GM12878 (cell line): ENCODE results near the gene RND2. TPM values are rescaled to one million over a fixed set of nuclear protein-coding genes. Genes with fewer than 3 reads are reported as not detected.

Experiments used
- ATAC-seq: fragments of 200-7000 bp; cut with Tn5 transposase; 3 replicates; pipeline ENCODE4 v1.9.1; 2020; ENCODE audit warnings: mild to moderate bottlenecking, moderate library complexity
- BruUV-seq: library from RNA; stranded (reverse); fragments of 400-500 nt; replicated peaks from 2 replicates; lab custom pipeline; 2021; lab: Mats Ljungman, UMichigan
- CTCF ChIA-PET: fragments of 300-600 bp; sonication (Branson Sonifier 250); formaldehyde crosslinking; extraction: SDS; loops from one replicate; lab custom pipeline; 2021; ENCODE audit warnings: inconsistent platforms; lab: Yijun Ruan, JAX
- POLR2A ChIA-PET: fragments of 350-600 bp; formaldehyde crosslinking; extraction: SDS; loops from one replicate; lab custom pipeline; 2021; ENCODE audit warnings: inconsistent platforms; lab: Charles Lee
- RAD21 ChIA-PET: fragments of 300-600 bp; sonication (Branson Sonifier 250); formaldehyde crosslinking; loops from one replicate; lab custom pipeline; 2023; ENCODE audit warnings: antibody characterized with exemption; ENCODE audit not compliant: unreplicated experiment; lab: Charles Lee
- SMC1A ChIA-PET: fragments of 300-600 bp; sonication (Branson Sonifier 250); formaldehyde crosslinking; loops from one replicate; lab custom pipeline; 2023; ENCODE audit not compliant: unreplicated experiment, uncharacterized antibody; lab: Charles Lee
- DNase-seq: peaks from one replicate; pipeline ENCODE4 v3.0.0-alpha.2; 2011; ENCODE audit warnings: low read depth, low spot score
- FAIRE-seq: peaks from 3 replicates; lab custom pipeline; 2011; peaks lifted over from hg19 to GRCh38; lab: Jason Lieb, UNC
- H2AFZ ChIP-seq: 2 replicates; pipeline ENCODE4 v1.6.0; 2011; ENCODE audit warnings: low read depth, low read length, control low read depth; ENCODE audit not compliant: control insufficient read depth
- H3K27ac ChIP-seq: 2 replicates; pipeline ENCODE4 v1.5.1; 2011; ENCODE audit warnings: control low read depth; ENCODE audit not compliant: control insufficient read depth, insufficient read depth
- H3K27me3 ChIP-seq, 2 experiments: replicated peaks in 1 of 2; 2 replicates each; pipeline versions ENCODE4 v1.6.0 to v1.6.1; 2011; ENCODE audit warnings: low read length in 1 of 2; ENCODE audit not compliant: control insufficient read depth in 2 of 2, insufficient read depth in 2 of 2
- H3K36me3 ChIP-seq, 2 experiments: 2 replicates each; pipeline ENCODE4 v1.5.1; 2011; ENCODE audit warnings: low read length in 1 of 2; ENCODE audit not compliant: control insufficient read depth in 2 of 2, insufficient read depth in 2 of 2
- H3K4me1 ChIP-seq: 2 replicates; pipeline ENCODE4 v1.6.1; 2011; ENCODE audit warnings: mild to moderate bottlenecking, low read length, moderate library complexity, mixed read lengths; ENCODE audit not compliant: control insufficient read depth, insufficient read depth
- H3K4me2 ChIP-seq: 2 replicates; pipeline ENCODE4 v1.6.0; 2011; ENCODE audit warnings: control low read depth; ENCODE audit not compliant: control insufficient read depth, insufficient read depth
- H3K4me3 ChIP-seq: fragments of 200-600 bp; sonication (generic); 2 replicates; pipeline ENCODE4 v1.5.1; 2016
- H3K79me2 ChIP-seq: 2 replicates; pipeline ENCODE4 v1.6.0; 2011; ENCODE audit warnings: low read length; ENCODE audit not compliant: control insufficient read depth, insufficient read depth
- H3K9ac ChIP-seq: 2 replicates; pipeline ENCODE4 v1.8.0; 2011; ENCODE audit warnings: low read length, control low read depth, mixed read lengths; ENCODE audit not compliant: control insufficient read depth, insufficient read depth
- H3K9me3 ChIP-seq: replicated peaks from 3 replicates; pipeline ENCODE4 v1.5.1; 2011; ENCODE audit warnings: mild to moderate bottlenecking, low read length; ENCODE audit not compliant: control insufficient read depth, insufficient read depth
- H4K20me1 ChIP-seq: 2 replicates; pipeline ENCODE4 v1.6.0; 2011; ENCODE audit not compliant: control insufficient read depth, insufficient read depth
- ATF7 ChIP-seq: fragments of 450-650 bp; IDR thresholded peaks from 2 replicates; pipeline ENCODE4 v1.6.1; 2016; ENCODE audit warnings: low read depth, mild to moderate bottlenecking
- MLLT1 ChIP-seq: fragments of 450-650 bp; IDR thresholded peaks from 2 replicates; pipeline ENCODE4 v1.6.1; 2016; ENCODE audit warnings: mild to moderate bottlenecking
- STAT3 ChIP-seq: IDR thresholded peaks from 2 replicates; pipeline ENCODE4 v1.6.1; 2011; ENCODE audit warnings: low read depth, low read length, improper control_type of control experiment
- WGBS: methylation state at CpG from one replicate; pipeline ENCODE4 v1.1.6; 2016; ENCODE audit warnings: low lambda C conversion rate; ENCODE audit not compliant: insufficient replicate concordance, insufficient coverage; ENCODE audit errors: missing lambda C conversion rate; 5-methylcytosine and 5-hydroxymethylcytosine counted together
- in situ Hi-C: fragments of 300-500 bp; cut with MboI; formaldehyde crosslinking; loops from 9 replicates; pipeline ENCODE4 v1.14.3; 2018; ENCODE audit warnings: mixed read lengths
- intact Hi-C: fragments of 100-400 bp; cut with micrococcal nuclease; formaldehyde crosslinking; loops from one replicate; pipeline ENCODE4 v1.14.2; 2022; ENCODE audit not compliant: unreplicated experiment
- polyA plus RNA-seq, 11 experiments: library from polyadenylated mRNA; depleted of rRNA in 4 of 11; unstranded in 6 of 11; stranded (reverse) in 5 of 11; fragments of >200 nt; fragmentation: Nextera tagmentation in 4 of 11; fragmentation: Illumina TruSeq in 1 of 11; extraction: Ambion mirVana in 4 of 11; extraction: Trizol in 1 of 11; gene quantifications; 1 replicate in 1 of 11; 2 replicates in 10 of 11; pipeline versions ENCODE4 v1.2.1 to v1.2.3, GENCODE V29; 2011 to 2016; ENCODE audit warnings: inconsistent platforms in 2 of 11, missing spikeins in 2 of 11, low read depth in 1 of 11
- total RNA-seq, 4 experiments: library from RNA; depleted of rRNA in 3 of 4; stranded (reverse); fragments of >200 nt in 3 of 4; fragmentation: Illumina TruSeq in 1 of 4; extraction: Trizol in 1 of 4; gene quantifications; 2 replicates each; pipeline versions ENCODE4 v1.2.1 to v1.2.3, GENCODE V29; 2013 to 2021

Gene RND2
- total and polyA plus RNA-seq, 10 of the 15 experiments (the other 5 are each of a cell fraction or from before 2014, with no cell fraction given): 0.01 to 0.05 (median 0.03) TPM; not detected in 6

GRCh38 chr17:43014649-43015542 is 10.1 kb upstream of the RND2 start (continued):
- no peak for TF ChIP-seq MLLT1
- no peak for TF ChIP-seq ATF7

GRCh38 chr17:43015579-43015978 is 9.5 kb upstream of the RND2 start:
- no peaks in the 10 kb centered on the region for H4K20me1 ChIP-seq
- no peak overlapping the region for H3K9ac ChIP-seq
- ChIA-PET CTCF (no interaction called here), RAD21 (no interaction called here), POLR2A (no interaction called here), SMC1A (no interaction called here)
- no peak for ATAC-seq
- peaks cover 8 to 17% of the 10 kb centered on the region in 2 experiments for H3K36me3 ChIP-seq
- H3K4me1 ChIP-seq: 0 out of 2 replicates have a peak, but pooled peaks cover 3% of the 10 kb centered on the region
- peaks cover under 1% of the 10 kb centered on the region; the same call in 1 of the 2 replicates for H3K79me2 ChIP-seq
- DNase-seq: no peak
- no peaks in the 10 kb centered on the region for H3K9me3 ChIP-seq
- in situ Hi-C loops (no loop called here), intact Hi-C loops (no loop called here)
- BruUV-seq: no TSS peak
- H3K4me2 ChIP-seq: no peak overlapping the region
- no peak overlapping the region for H2AFZ ChIP-seq
- WGBS: 81% methylated on average over 7 of the region's 9 CpGs
- no peak for TF ChIP-seq STAT3
- no peak overlapping the region for H3K4me3 ChIP-seq
- H3K27ac ChIP-seq: no peak overlapping the region
- no peak for FAIRE-seq
- no peaks in the 10 kb centered on the region for H3K27me3 ChIP-seq
